NCI-H1436 (cell line): ENCODE measurements around the gene MCF2L.
"Not testable (repeated sequence)": the region's sequence is repeated elsewhere in the genome, so short reads cannot be mapped to it uniquely, and the experiment has no call there.

Experiments
- DNase-seq: peaks from one replicate; lab custom pipeline; 2025; lab: John Stamatoyannopoulos, UW

Gene MCF2L

DNA sequence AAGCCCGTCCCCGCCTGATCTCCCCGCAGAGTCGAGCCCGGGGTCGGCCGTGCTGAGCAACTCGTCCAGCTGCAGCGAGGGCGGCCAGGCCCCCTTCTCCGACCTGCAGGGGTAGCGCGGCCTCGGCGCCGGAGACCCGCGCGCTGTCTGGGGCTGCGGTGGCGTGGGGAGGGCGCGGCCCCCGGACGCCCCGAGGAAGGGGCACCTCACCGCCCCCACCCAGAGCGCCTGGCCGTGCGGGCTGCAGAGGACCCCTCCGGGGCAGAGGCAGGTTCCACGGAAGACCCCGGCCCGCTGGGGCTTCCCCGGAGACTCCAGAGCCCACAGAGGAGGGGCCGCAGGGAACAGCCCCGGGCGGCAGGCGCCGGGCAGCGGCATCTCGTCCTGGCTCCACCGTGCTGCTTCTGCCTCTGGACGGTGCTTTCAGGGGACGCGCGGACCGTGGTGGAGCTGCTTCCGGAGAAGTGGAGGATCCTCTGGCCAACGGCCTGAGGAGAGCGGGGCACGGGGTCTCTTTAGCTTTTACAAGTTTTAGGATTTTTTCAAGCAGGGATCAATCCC is 127.8 kb downstream of the MCF2L start:
- no peak for DNase-seq

DNA sequence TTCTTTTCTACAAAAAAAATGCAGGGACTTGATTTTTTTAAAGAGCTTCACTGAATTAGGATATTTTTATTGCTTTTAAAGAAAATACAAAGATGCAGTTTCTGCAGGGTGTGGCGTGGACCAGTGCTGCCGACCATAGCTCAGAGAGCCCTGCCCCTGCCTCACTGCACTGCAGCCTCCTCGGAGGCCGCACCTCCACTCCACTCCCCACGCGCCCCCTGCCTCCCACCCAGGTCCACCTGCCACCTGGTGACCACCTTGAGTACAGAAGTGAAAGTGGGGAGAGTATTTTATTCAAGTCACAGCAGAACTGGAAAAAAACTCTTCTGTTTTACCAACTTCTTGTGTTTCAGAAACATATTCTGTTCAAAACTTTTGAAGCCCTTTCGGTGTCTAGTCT is 128.6 kb downstream of the MCF2L start:
- DNase-seq, result no peak

DNA sequence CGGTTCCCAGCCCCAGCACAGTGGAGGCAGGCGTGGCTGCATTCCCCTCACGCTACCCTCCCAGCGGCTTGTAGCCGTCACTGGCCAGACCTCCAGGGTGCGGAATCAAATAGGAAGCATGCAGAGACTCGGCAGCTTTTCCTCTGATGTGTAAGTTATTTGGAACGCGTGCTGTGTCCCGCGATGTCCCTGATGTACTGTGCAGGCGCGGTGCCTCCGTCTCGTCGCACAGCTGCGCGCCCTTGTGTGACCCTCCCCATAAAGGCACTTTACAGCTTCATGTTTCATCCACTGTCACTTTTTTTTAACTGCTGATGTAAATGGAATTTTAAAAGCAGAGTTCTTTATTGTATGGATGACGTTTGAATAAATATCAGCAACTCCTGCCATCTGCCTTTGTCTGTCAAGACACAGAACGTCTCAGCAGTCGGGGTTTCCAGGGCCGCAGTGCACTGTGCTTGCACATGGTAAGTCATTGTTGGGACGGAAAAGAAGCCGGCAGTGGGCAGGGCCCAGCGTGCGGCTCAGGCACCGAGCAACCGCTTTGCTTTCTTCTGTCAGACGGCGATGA is 129.2 kb downstream of the MCF2L start:
- no peak for DNase-seq

DNA sequence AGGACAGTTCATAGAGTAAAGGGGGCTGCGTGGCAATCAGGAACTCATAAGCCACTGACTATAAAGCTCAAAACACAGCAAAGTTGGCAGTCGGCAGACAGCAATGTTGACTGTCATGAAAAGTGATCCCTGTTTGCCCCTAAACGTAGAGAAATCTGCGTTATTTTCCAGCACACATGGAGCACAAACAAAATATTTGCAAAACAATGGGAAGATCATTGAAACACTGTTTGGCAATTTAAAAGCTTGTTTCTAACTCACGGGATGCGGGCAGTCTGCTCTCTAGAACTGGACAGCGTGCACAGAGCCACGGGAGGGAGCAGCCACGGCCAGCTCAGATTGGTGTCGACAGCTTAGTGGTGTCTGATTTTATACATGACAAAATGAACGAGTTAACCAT is 130.1 kb downstream of the MCF2L start:
- no peak for DNase-seq

DNA sequence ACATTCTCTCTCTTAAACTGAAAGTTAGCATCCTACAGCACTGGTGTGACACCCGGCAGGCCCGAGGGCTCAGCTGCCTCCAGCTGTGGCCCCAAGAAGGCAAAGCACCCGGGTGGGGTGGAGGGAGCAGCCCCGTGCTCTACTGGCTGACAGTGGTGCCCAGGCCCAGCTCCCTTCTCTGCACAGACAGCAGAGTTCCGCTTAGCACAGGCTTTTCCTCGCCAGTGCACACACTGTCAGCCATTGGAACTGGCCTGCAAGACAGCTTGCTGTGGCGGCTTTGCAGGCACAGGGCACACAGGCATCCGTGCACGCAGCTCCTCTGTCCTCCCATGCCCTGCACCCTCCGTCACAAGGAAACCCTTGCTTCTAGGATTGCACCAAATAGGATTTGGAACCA is 133.3 kb downstream of the MCF2L start:
- not testable (repeated sequence) for DNase-seq

DNA sequence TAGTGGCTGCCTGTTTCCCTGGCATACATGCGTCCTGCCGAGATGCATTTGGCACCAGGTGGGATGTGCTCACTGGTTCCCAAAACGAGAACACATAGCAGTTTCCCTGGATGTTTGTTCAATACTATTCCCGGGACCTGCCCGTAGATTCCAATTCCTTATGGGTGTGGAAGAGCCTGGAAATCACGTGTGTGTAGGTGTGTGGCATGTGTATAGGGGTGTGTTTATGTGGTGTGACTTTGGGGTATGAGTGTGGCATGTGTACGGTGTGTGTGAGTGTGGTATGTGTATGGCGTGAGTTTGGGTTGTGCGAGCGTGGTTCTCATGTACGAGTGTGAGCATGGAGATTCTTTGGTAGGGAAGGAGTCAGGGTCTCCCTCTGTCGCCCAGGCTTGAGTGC is 133.7 kb downstream of the MCF2L start:
- DNase-seq, result no peak

DNA sequence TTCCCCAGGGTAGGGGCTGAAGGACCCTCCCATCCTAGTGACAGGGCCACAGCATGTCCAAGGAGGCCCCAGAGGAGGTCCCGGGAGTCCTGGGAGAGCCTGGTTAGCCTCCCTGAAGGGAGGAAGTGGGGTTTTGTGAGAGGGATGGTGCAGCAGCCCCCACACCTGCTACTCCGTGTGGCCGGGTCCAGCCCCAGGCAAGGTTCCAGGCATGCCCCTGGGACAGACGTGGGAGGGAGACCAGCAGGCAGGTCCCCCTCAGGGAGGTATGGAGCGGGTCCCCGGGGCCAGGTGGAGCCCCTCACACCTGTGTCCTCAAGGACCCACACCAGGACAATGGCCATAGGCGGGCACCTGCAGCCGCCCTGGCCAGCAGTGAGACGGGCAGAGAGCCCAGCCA is 134.6 kb downstream of the MCF2L start:
- no peak for DNase-seq

DNA sequence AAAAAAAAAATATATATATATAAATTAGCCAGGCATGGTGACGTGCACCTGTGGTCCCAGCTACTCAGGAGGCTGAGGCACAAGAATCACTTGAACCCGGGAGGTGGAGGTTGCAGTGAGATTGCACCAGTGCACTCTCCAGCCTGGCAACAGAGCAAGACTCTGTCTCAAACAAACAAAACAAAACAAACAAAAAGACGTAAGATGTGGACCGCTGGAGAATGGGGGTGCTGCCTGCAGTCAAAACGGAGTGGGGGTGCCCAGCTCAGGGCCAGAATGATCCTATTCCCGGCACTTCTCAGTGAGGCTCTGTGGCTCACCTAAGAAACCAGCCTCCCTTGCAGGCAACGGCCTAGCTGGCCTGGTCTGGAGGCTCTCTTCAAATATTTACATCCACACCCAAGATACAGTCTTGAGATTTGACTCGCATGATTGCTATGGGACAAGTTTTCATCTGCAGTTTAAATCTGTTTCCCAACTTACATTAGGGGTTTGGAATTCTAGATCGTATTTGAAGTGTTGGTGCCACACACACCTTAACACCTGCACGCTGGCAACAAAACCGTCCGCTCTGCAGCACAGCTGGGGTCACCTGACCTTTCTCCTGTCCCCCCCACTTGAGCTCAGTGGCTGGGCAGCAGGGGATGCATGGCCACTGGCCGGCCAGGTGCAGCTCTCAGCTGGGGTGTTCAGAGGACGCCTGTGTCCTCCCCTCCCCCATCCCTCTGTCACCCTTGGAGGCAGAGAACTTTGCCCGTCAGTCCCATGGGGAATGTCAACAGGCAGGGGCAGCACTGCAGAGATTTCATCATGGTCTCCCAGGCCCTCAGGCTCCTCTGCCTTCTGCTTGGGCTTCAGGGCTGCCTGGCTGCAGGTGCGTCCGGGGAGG is 136.3 kb downstream of the MCF2L start, which contains the start of gene F7:
TSS of gene F7 (plus strand) at position 760 of the 889 bp plus-strand sequence. CDS start at position 811, 51 bp downstream.
- DNase-seq, result peak; percentile 43

DNA sequence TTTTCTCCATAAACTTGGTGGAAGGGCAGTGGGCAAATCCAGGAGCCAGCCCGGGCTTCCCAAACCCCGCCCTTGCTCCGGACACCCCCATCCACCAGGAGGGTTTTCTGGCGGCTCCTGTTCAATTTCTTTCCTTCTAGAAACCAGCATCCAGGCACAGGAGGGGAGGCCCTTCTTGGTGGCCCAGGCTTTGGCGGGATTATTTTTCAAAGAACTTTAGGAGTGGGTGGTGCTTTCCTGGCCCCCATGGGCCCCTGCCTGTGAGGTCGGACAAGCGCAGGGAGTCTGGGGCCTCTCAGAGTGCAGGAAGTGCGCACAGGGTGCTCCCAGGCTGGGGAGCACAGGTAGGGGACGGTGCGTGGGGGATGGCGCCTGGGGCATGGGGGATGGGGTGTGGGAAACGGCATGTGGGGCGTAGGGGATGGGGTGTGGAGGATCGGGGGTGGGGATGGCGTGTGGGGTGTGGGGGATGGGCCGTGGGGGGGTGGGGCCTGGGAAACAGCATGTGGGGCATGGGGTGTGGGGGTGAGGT is 137.0 kb downstream of the MCF2L start:
- no peak for DNase-seq

DNA sequence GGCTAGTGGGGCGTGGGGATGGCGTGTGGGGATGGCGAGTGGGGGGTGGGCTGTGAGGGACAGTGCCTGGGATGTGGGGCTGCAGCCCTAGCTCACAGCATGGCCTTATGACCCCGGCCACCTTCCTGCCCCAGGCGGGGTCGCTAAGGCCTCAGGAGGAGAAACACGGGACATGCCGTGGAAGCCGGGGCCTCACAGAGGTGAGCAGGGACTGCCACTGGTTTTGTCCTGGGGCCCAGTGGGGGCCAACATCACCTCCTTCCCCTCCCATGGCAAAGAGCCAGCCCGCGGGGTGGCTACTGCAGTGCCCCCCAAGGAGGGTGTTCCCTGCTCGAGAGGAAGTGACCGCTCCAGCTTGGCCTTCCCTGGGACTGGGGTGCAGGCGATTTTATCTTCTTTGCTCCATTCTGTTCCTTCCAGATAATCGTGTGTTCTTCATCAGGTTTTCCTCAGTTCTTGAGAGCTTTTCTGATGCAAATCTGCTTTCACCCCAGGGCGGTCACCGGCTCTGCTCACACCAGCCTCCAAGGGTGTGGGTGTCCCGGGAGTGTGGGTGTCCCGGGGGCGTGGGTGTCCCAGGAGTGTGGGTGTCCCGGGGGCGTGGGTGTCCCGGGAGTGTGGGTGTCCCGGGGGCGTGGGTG is 137.8 kb downstream of the MCF2L start:
- DNase-seq, result no peak

DNA sequence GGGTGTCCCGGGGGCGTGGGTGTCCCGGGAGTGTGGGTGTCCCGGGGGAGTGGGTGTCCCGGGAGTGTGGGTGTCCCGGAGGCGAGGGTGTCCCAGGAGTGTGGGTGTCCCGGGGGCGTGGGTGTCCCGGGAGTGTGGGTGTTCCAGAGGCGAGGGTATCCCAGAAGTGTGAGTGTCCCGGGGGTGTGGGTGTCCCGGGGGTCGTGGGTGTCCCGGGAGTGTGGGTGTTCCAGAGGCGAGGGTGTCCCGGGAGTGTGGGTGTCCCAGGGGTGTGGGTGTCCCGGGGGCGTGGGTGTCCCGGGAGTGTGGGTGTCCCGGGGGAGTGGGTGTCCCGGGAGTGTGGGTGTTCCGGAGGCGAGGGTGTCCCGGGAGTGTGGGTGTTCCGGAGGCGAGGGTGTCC is 139.5 kb downstream of the MCF2L start:
- not testable (repeated sequence) for DNase-seq

DNA sequence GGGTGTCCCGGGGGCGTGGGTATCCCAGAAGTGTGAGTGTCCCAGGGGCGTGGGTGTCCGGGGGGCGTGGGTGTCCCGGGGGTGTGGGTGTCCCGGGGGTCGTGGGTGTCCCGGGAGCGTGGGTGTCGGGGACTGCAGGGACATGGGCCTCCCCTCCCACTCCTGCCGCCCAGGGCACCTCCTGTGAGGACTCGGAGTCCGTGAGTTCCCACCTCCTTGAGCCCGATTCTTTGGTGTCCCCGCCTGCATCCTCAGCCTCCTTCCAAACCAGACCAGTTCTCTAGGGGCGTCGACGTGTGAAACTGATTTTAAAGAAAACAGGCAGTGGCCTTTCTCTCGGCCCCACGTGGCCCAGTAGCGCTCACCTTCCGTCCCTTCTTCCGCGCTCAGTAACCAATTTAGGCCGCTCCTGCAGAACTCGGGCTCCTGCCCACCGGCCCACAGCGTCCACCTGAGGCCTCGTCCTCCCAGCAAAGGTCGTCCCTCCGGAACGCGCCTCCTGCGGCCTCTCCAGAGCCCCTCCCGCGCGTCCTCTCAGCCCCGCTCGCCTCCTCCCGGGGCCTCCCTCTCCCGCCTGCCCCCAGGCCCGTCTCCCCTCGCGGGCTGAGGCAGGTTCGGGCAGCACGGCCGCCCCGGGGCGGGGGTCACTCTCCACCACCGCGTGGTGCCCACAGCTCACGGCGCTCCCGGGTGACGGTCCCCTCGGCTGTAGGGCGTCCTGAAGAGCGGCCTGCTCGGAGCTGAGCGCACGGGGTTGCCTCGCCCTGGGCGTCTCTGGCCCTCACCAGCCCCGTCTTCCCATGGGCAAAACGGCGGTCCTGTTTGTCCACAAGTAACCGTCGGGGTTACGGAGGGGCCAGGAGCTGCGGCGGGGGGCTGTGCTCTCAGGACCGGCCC is 140.4 kb downstream of the MCF2L start:
- no peak for DNase-seq

DNA sequence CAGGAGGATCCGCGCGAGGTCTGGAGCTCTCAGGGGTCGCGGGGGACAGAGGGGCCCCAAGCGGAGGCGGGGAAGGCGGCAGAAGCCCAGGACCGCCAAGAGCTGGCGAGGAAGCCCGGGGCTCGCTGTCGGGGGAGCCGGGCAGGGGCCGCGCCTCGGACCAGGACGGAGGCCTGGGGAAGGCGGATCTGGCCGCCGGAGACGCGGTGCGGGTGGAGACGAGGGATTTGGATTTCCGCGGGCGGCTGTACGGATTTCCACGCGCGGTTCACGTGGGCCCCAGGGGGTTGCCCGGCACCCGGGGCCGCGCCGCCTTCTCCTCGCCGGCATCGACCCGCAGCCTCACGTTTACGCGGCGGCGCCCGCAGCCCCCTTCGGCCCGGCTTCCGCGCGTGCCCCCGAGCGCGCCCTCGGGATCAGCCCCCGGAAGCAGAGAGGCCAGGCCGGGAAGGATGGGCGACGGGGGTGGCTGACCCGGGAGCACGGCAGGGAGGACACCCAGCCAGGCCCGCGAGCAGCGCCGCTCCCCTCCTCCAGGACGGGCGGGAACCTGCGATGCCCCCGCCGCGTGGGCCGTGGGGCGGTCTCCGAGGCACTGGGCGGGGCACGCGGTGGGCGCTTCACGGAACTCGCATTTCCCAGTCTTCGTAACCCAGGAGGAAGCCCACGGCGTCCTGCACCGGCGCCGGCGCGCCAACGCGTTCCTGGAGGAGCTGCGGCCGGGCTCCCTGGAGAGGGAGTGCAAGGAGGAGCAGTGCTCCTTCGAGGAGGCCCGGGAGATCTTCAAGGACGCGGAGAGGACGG is 141.2 kb downstream of the MCF2L start:
- no peak for DNase-seq

DNA sequence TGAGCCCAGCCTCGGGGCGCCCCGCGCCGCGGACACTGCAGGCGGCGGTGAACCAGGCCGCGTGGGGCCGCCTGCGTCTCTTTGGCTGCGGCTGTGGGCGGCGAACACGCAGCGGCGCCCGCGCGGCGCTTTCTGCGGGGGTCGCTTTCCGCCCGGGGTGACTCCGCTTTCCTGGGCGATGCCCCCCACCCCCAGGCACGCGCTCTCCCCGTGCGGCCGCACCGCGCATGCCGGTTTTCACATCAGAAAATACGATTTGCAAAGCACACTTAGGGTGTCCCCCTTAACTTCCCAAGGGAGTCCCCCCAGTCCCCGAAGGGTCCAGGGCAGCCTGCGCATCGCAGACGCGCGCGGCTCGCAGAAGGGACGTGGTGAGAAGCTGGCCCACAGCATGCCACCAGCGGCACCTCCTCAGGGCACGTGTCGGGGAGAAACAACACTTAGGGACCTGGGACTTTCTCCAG is 141.9 kb downstream of the MCF2L start:
- DNase-seq, result no peak

DNA sequence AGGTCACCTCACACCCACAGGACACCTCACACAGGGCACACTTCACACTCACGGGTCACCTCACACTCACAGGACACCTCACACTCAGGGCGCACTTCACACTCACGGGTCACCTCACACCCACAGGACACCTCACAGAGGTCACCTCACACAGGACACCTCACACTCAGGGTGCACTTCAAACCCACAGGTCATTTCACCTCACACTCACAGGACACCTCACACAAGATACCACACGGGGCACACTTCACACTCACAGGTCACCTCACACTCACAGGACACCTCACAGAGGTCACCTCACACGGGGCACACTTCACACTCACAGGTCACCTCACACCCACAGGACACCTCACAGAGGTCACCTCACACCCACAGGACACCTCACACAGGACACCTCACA is 142.8 kb downstream of the MCF2L start:
- not testable (repeated sequence) for DNase-seq

DNA sequence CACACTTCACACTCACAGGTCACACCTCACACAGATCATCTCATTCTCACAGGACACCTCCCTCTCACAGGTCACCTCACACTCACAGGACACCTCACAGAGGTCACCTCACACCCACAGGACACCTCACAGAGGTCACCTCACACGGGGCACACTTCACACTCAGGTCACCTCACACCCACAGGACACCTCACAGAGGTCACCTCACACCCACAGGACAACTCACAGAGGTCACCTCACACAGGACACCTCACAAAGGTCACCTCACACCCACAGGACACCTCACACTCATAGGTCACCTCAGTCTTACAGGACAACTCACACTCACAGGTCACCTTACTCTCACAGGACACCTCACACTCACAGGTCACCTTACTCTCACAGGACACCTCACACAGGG is 143.5 kb downstream of the MCF2L start:
- not testable (repeated sequence) for DNase-seq

DNA sequence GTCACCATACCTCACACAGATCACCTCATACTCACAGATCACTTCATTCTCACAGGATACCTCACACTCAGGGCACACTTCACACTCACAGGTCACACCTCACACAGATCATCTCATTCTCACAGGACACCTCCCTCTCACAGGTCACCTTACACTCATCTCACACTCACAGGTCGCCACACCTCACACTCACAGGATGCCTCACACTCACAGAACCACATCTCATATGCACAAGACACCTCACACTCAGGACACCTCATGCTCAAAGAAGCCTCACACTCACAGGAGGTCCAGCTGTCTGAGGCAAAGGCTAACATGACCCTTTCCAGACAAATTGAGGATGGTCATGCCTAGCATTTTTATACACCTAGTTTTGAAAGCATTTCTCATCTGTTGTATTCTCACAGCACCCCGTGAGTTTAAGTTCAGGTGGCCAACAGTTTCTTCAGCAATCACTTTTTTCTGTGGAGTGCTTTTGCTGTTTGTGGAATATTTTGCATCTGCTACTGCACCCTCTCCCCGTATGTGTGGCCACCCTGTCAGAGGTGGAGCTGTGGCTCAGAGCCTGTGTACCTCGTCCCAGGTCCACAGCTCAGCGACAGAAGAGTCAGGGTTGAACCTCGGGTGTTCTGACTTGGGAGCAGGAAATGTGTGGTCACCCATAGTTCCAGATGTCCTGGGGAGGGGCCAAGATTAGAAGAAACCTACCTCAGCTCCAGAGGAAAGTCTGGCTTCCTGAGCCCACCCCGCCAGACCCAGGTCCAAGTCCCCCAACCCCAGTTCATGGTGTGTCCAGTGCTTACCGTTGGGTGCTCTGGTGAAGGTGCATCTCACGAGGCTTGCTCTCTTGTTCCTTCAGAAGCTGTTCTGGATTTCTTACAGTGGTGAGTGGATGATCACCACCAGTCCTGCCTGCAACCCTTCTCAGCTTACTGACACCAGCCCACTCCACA is 144.2 kb downstream of the MCF2L start:
- DNase-seq, result no peak

DNA sequence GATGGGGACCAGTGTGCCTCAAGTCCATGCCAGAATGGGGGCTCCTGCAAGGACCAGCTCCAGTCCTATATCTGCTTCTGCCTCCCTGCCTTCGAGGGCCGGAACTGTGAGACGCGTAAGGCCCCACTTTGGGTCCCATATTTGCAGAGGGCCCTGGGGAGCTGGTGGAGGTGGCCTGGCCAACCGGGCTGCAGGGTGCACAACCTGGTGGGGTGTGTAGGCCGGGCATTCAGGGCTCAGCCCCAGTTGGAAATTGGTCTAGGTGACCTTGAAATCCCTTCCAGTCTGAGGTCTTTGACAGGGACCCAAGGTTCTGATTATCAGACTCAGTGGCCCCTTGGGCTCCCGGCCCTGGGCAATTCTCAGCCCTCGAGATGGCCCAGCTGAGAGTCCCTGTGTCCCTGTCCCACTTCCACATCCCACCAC is 144.8 kb downstream of the MCF2L start:
- DNase-seq, result no peak
